ENCODE data around the gene LMF1. TPM values are rescaled to one million over a fixed set of nuclear protein-coding genes. Genes with fewer than 3 reads are reported as not detected.

LMF1 gene
- total and polyA plus RNA-seq, 2 donors (not counting 1 experiment from before 2014, with no cell fraction given) = 36.4 to 63.2 TPM

DNA sequence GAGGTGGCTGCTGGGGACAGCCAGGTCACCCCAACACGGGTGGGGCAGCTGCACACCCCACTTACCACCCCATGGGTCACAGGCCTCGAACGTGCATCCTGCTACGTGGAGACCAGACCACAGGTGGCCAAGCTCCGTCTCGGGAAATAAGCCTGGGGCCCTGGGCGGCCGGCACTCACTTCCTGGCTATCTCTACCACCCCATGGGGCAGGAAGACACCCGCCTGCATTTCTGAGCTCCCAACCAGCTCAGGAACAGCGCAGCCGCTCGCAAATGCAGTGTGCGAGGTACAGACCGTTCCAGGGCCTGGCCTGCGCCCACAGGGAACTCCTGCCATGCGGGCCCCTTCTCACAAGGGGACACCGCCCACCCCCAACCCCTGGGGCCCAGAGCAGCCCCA lies 165.3 kb downstream of the LMF1 start:
- POLR2A ChIA-PET = no interaction called here
- no peak overlapping the region for H3K4me2 ChIP-seq (replicated peaks; ENCODE audit: low read depth, low read length, poor library complexity, severe bottlenecking)
- no peak for TF ChIP-seq EZH2 (IDR thresholded peaks at IDR 0.05; ENCODE audit: borderline replicate concordance, insufficient read depth, low read depth, low read length, poor library complexity, severe bottlenecking)
- TF ChIP-seq, protein P1, sequence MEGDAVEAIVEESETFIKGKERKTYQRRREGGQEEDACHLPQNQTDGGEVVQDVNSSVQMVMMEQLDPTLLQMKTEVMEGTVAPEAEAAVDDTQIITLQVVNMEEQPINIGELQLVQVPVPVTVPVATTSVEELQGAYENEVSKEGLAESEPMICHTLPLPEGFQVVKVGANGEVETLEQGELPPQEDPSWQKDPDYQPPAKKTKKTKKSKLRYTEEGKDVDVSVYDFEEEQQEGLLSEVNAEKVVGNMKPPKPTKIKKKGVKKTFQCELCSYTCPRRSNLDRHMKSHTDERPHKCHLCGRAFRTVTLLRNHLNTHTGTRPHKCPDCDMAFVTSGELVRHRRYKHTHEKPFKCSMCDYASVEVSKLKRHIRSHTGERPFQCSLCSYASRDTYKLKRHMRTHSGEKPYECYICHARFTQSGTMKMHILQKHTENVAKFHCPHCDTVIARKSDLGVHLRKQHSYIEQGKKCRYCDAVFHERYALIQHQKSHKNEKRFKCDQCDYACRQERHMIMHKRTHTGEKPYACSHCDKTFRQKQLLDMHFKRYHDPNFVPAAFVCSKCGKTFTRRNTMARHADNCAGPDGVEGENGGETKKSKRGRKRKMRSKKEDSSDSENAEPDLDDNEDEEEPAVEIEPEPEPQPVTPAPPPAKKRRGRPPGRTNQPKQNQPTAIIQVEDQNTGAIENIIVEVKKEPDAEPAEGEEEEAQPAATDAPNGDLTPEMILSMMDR (IDR thresholded peaks at IDR 0.05) = no peak
- H3K9ac ChIP-seq (ENCODE audit: low read length) = no peak overlapping the region
- H3K9me3 ChIP-seq (ENCODE audit: control extremely low read depth in 1 of 3, control insufficient read depth in 2 of 3, insufficient read depth in 1 of 3, low read length in 2 of 3) = no peaks in the 10 kb centered on the region
- Mint-ChIP-seq H3K27ac (no peak overlapping the region), H3K4me3 (no peak overlapping the region), H3K9me3 (ENCODE audit: insufficient read depth) (no peaks in the 10 kb centered on the region), H3K27me3 (peaks cover 4% of the 10 kb centered on the region), H3K4me1 (peaks cover 8% of the 10 kb centered on the region)
- H3K27me3 ChIP-seq (replicated peaks in 1 of 4; ENCODE audit: control extremely low read depth in 1 of 4, control insufficient read depth in 3 of 4, insufficient read depth in 4 of 4, low read length in 3 of 4) = peaks cover 0 to 26% (median 4%) of the 10 kb centered on the region in 4 experiments
- WGBS (ENCODE audit: insufficient coverage) = 91% methylated on average over 17 of the region's 17 CpGs
- peaks cover 11 to 20% of the 10 kb centered on the region in 2 donors for H3K4me1 ChIP-seq (ENCODE audit: control insufficient read depth in 2 of 2, insufficient read depth in 2 of 2, low read length in 2 of 2)
- H3K79me2 ChIP-seq (ENCODE audit: control insufficient read depth, insufficient read depth, low read length) = peaks cover 15% of the 10 kb centered on the region
- no peak overlapping the region for H2AFZ ChIP-seq (ENCODE audit: insufficient read depth, low read depth, low read length, poor library complexity, severe bottlenecking)
- ATAC-seq (ENCODE audit: low read depth) (no peak), DNase-seq (no peak)
- intact Hi-C loops (cut with micrococcal nuclease) = no loop called here
- H3K36me3 ChIP-seq (replicated peaks in 1 of 2; ENCODE audit: control extremely low read depth in 1 of 2, control insufficient read depth in 1 of 2, extremely low read depth in 1 of 2, insufficient read depth in 2 of 2, low read length in 1 of 2) = no peaks in the 10 kb centered on the region
- CTCF ChIA-PET = no interaction called here
- no peak overlapping the region for H3K27ac ChIP-seq (ENCODE audit: low read length in 2 of 2)
- no peak overlapping the region for H3K4me3 ChIP-seq (ENCODE audit: control extremely low read depth in 1 of 5, extremely low read depth in 1 of 5, insufficient read depth in 1 of 5, low read depth in 2 of 5, low read length in 4 of 5)
- no peaks in the 10 kb centered on the region for H4K20me1 ChIP-seq (ENCODE audit: control insufficient read depth, insufficient read depth, low read length, poor library complexity, severe bottlenecking)

DNA sequence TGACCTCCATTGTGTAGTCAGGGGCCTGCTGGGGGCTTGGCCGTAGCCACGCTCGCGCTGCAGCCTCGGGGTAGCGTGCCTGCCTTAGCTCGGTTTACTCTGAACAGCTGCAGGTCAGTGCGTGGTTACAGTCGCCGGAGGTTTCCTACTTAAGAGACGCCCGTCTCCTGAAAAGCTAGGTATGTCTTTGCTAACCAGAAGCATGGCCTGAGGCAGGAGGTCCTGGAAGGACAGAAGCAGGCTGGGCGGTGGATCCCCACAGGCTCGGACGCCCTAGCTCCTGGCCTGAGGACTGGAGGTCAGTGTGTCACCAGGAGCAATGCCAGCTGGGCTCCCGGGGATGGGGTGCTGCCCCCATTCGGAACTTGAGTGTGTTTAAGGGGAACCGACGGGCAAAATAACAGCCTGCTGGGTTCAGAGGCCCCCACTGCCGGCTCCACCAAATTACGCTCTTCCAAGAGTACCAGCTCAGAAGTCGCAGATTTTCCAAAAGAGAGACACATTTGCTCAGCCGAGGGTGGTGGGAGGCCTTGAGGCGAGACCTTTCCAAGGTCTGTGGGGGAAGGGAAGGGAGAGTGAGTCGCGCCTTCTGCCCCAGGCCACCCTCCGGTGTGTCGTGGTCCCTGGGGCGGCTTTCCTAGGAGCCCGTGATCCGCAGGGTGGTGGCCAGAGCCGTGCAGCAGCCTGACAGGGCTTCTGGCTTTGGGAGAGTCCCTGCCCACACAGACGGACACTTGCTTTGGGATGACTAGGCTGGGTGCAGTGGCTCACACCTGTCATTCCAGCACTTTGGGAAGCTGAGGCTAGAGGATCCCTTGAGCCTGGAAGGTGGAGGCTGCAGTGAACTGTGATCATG lies 166.4 kb downstream of the LMF1 start:
- H3K4me2 ChIP-seq (replicated peaks; ENCODE audit: low read depth, low read length, poor library complexity, severe bottlenecking) = no peak overlapping the region
- Mint-ChIP-seq H3K4me1 (peaks cover 8% of the 10 kb centered on the region), H3K27ac (no peak overlapping the region), H3K4me3 (no peak overlapping the region), H3K27me3 (peaks cover 2% of the 10 kb centered on the region), H3K9me3 (ENCODE audit: insufficient read depth) (no peaks in the 10 kb centered on the region)
- 85% methylated on average over 33 of the region's 33 CpGs for WGBS (ENCODE audit: insufficient coverage)
- no peaks in the 10 kb centered on the region for H4K20me1 ChIP-seq (ENCODE audit: control insufficient read depth, insufficient read depth, low read length, poor library complexity, severe bottlenecking)
- H3K9me3 ChIP-seq (ENCODE audit: control extremely low read depth in 1 of 3, control insufficient read depth in 2 of 3, insufficient read depth in 1 of 3, low read length in 2 of 3) = no peaks in the 10 kb centered on the region
- no peak overlapping the region for H3K9ac ChIP-seq (ENCODE audit: low read length)
- no peak overlapping the region for H3K27ac ChIP-seq (ENCODE audit: low read length in 2 of 2)
- no peak for DNase-seq
- H2AFZ ChIP-seq (ENCODE audit: insufficient read depth, low read depth, low read length, poor library complexity, severe bottlenecking) = no peak overlapping the region
- no peaks in the 10 kb centered on the region for H3K36me3 ChIP-seq (replicated peaks in 1 of 2; ENCODE audit: control extremely low read depth in 1 of 2, control insufficient read depth in 1 of 2, extremely low read depth in 1 of 2, insufficient read depth in 2 of 2, low read length in 1 of 2)
- no peak for ATAC-seq (ENCODE audit: low read depth)
- H3K4me1 ChIP-seq (ENCODE audit: control insufficient read depth in 2 of 2, insufficient read depth in 2 of 2, low read length in 2 of 2) = peaks cover 15 to 22% of the 10 kb centered on the region in 2 donors
- intact Hi-C loops (cut with micrococcal nuclease) = no loop called here
- no peak overlapping the region for H3K4me3 ChIP-seq (ENCODE audit: control extremely low read depth in 1 of 5, extremely low read depth in 1 of 5, insufficient read depth in 1 of 5, low read depth in 2 of 5, low read length in 4 of 5)
- TF ChIP-seq, protein P1 (IDR thresholded peaks at IDR 0.05) = no peak
- TF ChIP-seq EZH2 (IDR thresholded peaks at IDR 0.05; ENCODE audit: borderline replicate concordance, insufficient read depth, low read depth, low read length, poor library complexity, severe bottlenecking) = no peak
- ChIA-PET POLR2A (interaction anchor here (0.6 kb wide), 1 partner anchor 222 kb away, joined by 3 read pairs; no protein-coding TSS in a partner anchor), CTCF (no interaction called here)
- H3K27me3 ChIP-seq (replicated peaks in 1 of 4; ENCODE audit: control extremely low read depth in 1 of 4, control insufficient read depth in 3 of 4, insufficient read depth in 4 of 4, low read length in 3 of 4) = peaks cover 0 to 34% (median 5%) of the 10 kb centered on the region in 4 experiments
- peaks cover 6% of the 10 kb centered on the region for H3K79me2 ChIP-seq (ENCODE audit: control insufficient read depth, insufficient read depth, low read length)

Measured in B cell (primary cell).